Bronchial epithelial cell (primary cell): Measurements from ENCODE around the gene LRP1-AS. TPM values are rescaled to one million over a fixed set of nuclear protein-coding genes. Genes with fewer than 3 reads are reported as not detected.
A peak's percentile ranks its signal among the peaks of the same experiment; 100 is the strongest.

Experiments used
- DNase-seq: peaks from one replicate; pipeline ENCODE4 v3.0.0-alpha.2; 2010; ENCODE audit warnings: low read depth
- FAIRE-seq: peaks from 2 replicates; lab custom pipeline; 2011; peaks lifted over from hg19 to GRCh38; lab: Jason Lieb, UNC
- H3K27me3 ChIP-seq: 2 replicates; pipeline ENCODE4 v1.5.1; 2011; ENCODE audit warnings: low read length; ENCODE audit not compliant: control insufficient read depth, insufficient read depth
- H3K36me3 ChIP-seq: 2 replicates; pipeline ENCODE4 v1.5.1; 2011; ENCODE audit warnings: low read length; ENCODE audit not compliant: control insufficient read depth, insufficient read depth
- H3K4me3 ChIP-seq: 2 replicates; pipeline ENCODE4 v1.5.1; 2011; ENCODE audit warnings: mild to moderate bottlenecking, low read depth, low read length, control low read depth
- total RNA-seq: library from RNA; depleted of rRNA; stranded (reverse); fragments of >200 nt; gene quantifications from 2 replicates; pipeline ENCODE4 v1.2.1, GENCODE V29; 2014
- TF ChIP-seq, protein P1 (sequence below): IDR thresholded peaks from 2 replicates; pipeline ENCODE4 v1.5.1; 2011; ENCODE audit warnings: mild to moderate bottlenecking, moderate library complexity, low read length, control low read depth, inconsistent platforms; ENCODE audit not compliant: insufficient read depth, severe bottlenecking

Gene LRP1-AS
- total RNA-seq, 1 donor from 2014 or later, result not detected

DNA sequence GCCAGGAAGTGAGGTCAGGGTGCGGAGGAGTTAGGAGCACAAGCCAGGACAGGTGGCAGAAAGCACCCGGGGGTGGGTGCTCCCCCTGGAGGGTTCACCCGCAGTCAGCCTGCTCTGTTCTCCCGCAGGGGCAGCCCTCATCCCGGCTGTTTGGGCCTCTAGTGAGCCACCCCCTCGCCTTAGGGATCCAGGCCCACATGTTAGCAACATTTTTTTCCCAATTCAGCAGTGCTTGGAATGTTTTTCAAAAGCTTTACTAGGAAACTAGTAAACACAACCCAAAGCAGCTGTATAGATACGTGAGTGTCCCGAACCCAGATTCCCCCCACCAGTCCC is 40.6 kb upstream of the LRP1-AS start:
- TF ChIP-seq, protein P1, sequence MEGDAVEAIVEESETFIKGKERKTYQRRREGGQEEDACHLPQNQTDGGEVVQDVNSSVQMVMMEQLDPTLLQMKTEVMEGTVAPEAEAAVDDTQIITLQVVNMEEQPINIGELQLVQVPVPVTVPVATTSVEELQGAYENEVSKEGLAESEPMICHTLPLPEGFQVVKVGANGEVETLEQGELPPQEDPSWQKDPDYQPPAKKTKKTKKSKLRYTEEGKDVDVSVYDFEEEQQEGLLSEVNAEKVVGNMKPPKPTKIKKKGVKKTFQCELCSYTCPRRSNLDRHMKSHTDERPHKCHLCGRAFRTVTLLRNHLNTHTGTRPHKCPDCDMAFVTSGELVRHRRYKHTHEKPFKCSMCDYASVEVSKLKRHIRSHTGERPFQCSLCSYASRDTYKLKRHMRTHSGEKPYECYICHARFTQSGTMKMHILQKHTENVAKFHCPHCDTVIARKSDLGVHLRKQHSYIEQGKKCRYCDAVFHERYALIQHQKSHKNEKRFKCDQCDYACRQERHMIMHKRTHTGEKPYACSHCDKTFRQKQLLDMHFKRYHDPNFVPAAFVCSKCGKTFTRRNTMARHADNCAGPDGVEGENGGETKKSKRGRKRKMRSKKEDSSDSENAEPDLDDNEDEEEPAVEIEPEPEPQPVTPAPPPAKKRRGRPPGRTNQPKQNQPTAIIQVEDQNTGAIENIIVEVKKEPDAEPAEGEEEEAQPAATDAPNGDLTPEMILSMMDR, result no peak
- FAIRE-seq, result no peak
- peak; percentile 49 for DNase-seq
- H3K4me3 ChIP-seq, result no peak overlapping the region
- H3K27me3 ChIP-seq, result no peaks in the 10 kb centered on the region
- H3K36me3 ChIP-seq, result peaks cover 62% of the 10 kb centered on the region

DNA sequence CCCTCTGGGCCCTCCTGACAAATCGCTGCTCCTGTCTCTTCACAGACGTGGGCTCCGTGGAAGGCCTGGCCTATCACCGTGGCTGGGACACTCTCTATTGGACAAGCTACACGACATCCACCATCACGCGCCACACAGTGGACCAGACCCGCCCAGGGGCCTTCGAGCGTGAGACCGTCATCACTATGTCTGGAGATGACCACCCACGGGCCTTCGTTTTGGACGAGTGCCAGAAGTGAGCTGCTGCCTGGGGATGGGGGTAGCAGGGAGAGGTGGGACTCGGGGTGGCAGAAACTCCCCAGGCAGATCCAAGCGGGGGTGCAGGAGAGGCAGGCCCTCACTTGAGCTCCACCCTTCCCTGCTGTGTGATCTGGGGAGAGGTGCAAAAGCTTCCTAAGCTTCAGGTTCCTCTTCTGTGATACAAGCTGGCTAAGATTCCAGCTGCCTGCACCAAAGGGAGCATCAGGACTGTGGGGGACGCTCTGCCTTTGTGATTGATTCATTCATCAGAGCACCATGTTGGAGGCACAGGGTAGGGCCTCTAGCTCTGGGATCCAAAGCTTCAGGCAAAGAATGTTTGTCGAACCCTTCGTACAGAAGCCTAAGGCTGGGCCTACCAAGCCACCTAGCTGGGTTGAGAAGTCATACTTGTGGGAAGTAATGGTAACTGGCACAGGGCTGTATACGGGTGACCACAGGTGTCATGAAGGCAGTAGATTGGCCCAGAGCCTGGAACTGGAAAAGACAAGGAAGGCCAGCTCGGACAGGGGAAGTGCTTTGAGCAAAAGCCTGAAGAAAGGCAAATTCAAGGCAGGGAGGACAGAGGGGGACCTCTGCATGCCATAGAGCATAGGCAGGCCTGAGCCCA is 40.0 kb upstream of the LRP1-AS start:
- Histone ChIP-seq H3K4me3 (no peak overlapping the region), H3K27me3 (no peaks in the 10 kb centered on the region), H3K36me3 (peaks cover 60% of the 10 kb centered on the region)
- no peak for DNase-seq
- FAIRE-seq, result peak; percentile 81
- TF ChIP-seq, protein P1, result no peak

DNA sequence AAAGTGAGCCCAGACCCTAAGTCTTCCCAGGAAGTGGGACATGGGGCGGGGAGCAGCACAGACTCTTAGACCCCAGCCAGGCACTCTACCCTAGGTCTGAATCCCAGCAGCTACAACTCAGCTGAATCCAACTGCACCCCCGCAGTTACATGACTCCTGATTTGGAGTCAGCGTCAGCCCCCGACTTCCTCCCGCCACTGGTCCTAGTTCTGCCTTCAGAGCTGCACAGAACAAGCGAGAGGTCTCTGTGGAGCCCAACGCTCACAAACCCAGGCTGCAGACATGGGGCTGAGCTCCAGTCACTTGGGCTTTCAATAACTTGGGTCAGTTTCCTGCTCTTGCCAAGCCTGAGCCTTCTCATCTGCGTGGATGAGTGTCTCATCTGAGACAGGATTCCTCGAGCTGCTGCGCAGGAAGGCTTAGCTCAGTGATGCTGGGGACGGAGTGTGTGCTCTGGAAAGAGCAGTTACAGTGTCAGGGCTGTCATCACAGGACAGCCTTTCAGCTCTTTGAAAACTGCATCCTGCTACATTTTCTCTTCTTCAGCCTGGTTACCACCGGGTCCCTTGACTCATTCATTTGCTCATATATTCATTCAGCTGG is 38.6 kb upstream of the LRP1-AS start:
- FAIRE-seq, result peak; percentile 95
- TF ChIP-seq, protein P1, result no peak
- DNase-seq, result no peak
- no peaks in the 10 kb centered on the region for H3K27me3 ChIP-seq
- H3K4me3 ChIP-seq, result no peak overlapping the region
- peaks cover 48% of the 10 kb centered on the region for H3K36me3 ChIP-seq

DNA sequence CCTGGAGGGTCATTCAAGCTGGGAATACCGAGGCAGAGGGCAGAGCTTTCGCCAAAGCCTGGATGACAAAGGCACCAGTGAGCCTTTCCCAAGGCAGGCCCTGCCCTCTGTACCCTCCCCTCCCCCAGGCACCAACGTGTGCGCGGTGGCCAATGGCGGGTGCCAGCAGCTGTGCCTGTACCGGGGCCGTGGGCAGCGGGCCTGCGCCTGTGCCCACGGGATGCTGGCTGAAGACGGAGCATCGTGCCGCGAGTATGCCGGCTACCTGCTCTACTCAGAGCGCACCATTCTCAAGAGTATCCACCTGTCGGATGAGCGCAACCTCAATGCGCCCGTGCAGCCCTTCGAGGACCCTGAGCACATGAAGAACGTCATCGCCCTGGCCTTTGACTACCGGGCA is 38.0 kb upstream of the LRP1-AS start:
- DNase-seq (no peak), FAIRE-seq (no peak)
- H3K36me3 ChIP-seq, result peaks cover 50% of the 10 kb centered on the region
- H3K27me3 ChIP-seq, result no peaks in the 10 kb centered on the region
- TF ChIP-seq, protein P1, result no peak
- H3K4me3 ChIP-seq, result no peak overlapping the region

DNA sequence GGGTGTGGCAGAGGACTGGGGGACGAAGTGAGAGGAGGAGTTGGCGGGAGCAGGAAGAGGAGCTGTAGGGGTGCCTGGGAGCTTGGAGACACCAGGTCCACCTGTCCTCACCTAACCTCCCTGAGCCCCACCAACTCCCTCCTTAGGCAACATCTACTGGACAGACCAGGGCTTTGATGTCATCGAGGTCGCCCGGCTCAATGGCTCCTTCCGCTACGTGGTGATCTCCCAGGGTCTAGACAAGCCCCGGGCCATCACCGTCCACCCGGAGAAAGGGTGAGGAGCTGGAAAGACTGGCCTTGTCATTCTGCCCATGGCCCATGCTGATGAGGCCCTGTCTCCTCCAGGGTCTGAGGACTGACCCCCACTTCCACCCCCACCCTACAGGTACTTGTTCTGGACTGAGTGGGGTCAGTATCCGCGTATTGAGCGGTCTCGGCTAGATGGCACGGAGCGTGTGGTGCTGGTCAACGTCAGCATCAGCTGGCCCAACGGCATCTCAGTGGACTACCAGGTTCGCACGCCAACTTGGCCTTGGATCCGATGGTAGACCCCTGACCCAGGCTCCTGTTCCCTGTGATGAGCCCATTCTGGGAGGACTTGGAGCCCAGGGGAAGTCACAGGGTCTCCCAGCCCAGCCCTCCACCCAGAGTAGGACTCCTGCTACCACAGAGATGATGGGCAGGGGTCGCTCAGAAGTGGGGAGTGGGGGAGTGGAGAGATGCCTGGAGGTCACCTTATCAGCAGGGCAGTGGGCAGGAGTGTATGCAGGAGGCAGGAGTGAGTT is 36.7 kb upstream of the LRP1-AS start:
- Histone ChIP-seq H3K4me3 (no peak overlapping the region), H3K36me3 (peaks cover 56% of the 10 kb centered on the region), H3K27me3 (no peaks in the 10 kb centered on the region)
- DNase-seq (no peak), FAIRE-seq (no peak)
- TF ChIP-seq, protein P1, result no peak
